Vein endothelial cell (primary cell): ENCODE results near the gene GAGE12G. TPM values are rescaled to one million over a fixed set of nuclear protein-coding genes. Genes with fewer than 3 reads are reported as not detected.

Experiments used
- small RNA-seq: library from RNA; depleted of rRNA; stranded (forward); fragments of <200 nt; gene quantifications from one replicate; pipeline ENCODE3, GENCODE V24; 2012
- total RNA-seq: library from RNA; depleted of rRNA; stranded (reverse); fragments of >200 nt; gene quantifications from 2 replicates; pipeline ENCODE4 v1.2.3, GENCODE V29; 2012

The GAGE12G gene, protein sequence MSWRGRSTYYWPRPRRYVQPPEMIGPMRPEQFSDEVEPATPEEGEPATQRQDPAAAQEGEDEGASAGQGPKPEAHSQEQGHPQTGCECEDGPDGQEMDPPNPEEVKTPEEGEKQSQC
- total RNA-seq = not detected in 2 replicates

DNA sequence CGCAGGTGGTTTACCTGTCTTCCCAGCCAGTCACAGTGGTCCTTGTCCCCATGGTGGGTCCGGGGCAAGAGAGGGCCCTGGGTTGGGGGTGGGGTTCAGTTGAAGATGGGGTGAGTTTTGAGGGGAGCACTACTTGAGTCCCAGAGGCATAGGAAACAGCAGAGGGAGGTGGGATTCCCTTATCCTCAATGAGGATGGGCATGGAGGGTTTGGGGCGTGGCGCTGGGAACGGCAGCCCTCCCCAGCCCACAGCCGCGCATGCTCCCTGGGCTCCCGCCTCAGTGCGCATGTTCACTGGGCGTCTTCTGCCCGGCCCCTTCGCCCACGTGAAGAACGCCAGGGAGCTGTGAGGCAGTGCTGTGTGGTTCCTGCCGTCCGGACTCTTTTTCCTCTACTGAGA is at the start of gene GAGE12G:
Gene GAGE12G (plus strand): TSS at position 301 of the 400 bp plus-strand sequence. CDS start 1,155 bp downstream, outside the sequence.

DNA sequence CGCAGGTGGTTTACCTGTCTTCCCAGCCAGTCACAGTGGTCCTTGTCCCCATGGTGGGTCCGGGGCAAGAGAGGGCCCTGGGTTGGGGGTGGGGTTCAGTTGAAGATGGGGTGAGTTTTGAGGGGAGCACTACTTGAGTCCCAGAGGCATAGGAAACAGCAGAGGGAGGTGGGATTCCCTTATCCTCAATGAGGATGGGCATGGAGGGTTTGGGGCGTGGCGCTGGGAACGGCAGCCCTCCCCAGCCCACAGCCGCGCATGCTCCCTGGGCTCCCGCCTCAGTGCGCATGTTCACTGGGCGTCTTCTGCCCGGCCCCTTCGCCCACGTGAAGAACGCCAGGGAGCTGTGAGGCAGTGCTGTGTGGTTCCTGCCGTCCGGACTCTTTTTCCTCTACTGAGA is 38.3 kb upstream of the GAGE12G start, which contains the start of gene GAGE12C:
Gene GAGE12C (plus strand): TSS at position 301 of the 400 bp plus-strand sequence. CDS start 1,155 bp downstream, outside the sequence.

DNA sequence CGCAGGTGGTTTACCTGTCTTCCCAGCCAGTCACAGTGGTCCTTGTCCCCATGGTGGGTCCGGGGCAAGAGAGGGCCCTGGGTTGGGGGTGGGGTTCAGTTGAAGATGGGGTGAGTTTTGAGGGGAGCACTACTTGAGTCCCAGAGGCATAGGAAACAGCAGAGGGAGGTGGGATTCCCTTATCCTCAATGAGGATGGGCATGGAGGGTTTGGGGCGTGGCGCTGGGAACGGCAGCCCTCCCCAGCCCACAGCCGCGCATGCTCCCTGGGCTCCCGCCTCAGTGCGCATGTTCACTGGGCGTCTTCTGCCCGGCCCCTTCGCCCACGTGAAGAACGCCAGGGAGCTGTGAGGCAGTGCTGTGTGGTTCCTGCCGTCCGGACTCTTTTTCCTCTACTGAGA is 28.8 kb upstream of the GAGE12G start, which contains the start of gene GAGE12D:
Gene GAGE12D (plus strand): TSS at position 301 of the 400 bp plus-strand sequence. CDS start 1,155 bp downstream, outside the sequence.

DNA sequence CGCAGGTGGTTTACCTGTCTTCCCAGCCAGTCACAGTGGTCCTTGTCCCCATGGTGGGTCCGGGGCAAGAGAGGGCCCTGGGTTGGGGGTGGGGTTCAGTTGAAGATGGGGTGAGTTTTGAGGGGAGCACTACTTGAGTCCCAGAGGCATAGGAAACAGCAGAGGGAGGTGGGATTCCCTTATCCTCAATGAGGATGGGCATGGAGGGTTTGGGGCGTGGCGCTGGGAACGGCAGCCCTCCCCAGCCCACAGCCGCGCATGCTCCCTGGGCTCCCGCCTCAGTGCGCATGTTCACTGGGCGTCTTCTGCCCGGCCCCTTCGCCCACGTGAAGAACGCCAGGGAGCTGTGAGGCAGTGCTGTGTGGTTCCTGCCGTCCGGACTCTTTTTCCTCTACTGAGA is 19.2 kb upstream of the GAGE12G start, which contains the start of gene GAGE12E:
Gene GAGE12E (plus strand): TSS at position 301 of the 400 bp plus-strand sequence. CDS start 1,155 bp downstream, outside the sequence.

DNA sequence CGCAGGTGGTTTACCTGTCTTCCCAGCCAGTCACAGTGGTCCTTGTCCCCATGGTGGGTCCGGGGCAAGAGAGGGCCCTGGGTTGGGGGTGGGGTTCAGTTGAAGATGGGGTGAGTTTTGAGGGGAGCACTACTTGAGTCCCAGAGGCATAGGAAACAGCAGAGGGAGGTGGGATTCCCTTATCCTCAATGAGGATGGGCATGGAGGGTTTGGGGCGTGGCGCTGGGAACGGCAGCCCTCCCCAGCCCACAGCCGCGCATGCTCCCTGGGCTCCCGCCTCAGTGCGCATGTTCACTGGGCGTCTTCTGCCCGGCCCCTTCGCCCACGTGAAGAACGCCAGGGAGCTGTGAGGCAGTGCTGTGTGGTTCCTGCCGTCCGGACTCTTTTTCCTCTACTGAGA is 9.7 kb upstream of the GAGE12G start, which contains the start of gene GAGE12F:
Gene GAGE12F (plus strand): TSS at position 301 of the 400 bp plus-strand sequence. CDS start 1,155 bp downstream, outside the sequence.

DNA sequence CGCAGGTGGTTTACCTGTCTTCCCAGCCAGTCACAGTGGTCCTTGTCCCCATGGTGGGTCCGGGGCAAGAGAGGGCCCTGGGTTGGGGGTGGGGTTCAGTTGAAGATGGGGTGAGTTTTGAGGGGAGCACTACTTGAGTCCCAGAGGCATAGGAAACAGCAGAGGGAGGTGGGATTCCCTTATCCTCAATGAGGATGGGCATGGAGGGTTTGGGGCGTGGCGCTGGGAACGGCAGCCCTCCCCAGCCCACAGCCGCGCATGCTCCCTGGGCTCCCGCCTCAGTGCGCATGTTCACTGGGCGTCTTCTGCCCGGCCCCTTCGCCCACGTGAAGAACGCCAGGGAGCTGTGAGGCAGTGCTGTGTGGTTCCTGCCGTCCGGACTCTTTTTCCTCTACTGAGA is 9.4 kb downstream of the GAGE12G start, which contains the start of gene GAGE12H:
Gene GAGE12H (plus strand): TSS at position 301 of the 400 bp plus-strand sequence. CDS start 1,155 bp downstream, outside the sequence.

DNA sequence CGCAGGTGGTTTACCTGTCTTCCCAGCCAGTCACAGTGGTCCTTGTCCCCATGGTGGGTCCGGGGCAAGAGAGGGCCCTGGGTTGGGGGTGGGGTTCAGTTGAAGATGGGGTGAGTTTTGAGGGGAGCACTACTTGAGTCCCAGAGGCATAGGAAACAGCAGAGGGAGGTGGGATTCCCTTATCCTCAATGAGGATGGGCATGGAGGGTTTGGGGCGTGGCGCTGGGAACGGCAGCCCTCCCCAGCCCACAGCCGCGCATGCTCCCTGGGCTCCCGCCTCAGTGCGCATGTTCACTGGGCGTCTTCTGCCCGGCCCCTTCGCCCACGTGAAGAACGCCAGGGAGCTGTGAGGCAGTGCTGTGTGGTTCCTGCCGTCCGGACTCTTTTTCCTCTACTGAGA is 19.0 kb downstream of the GAGE12G start, which contains the start of gene GAGE2A:
Gene GAGE2A (plus strand): TSS at position 301 of the 400 bp plus-strand sequence. CDS start 1,155 bp downstream, outside the sequence.

DNA sequence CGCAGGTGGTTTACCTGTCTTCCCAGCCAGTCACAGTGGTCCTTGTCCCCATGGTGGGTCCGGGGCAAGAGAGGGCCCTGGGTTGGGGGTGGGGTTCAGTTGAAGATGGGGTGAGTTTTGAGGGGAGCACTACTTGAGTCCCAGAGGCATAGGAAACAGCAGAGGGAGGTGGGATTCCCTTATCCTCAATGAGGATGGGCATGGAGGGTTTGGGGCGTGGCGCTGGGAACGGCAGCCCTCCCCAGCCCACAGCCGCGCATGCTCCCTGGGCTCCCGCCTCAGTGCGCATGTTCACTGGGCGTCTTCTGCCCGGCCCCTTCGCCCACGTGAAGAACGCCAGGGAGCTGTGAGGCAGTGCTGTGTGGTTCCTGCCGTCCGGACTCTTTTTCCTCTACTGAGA is 28.5 kb downstream of the GAGE12G start, which contains the start of gene GAGE1:
Gene GAGE1 (plus strand): TSS at position 301 of the 400 bp plus-strand sequence. CDS start 1,155 bp downstream, outside the sequence.

Small RNAs within 50 kb of the gene (small RNA-seq; reads per million reads assigned to genes)
- not detected for gene GAGE12B

Other genes starting within 250 kb of the GAGE12G start
- not detected in 2 replicates for gene GAGE12J, start 248.4 kb upstream of the GAGE12G start, total RNA-seq
- not detected in 2 replicates for gene GAGE13, start 238.8 kb upstream of the GAGE12G start, total RNA-seq
- not detected in 2 replicates for gene GAGE12C, start 38.2 kb upstream of the GAGE12G start, total RNA-seq
- not detected in 2 replicates for gene GAGE12D, start 28.7 kb upstream of the GAGE12G start, total RNA-seq
- gene GAGE12E, start 19.1 kb upstream of the GAGE12G start, total RNA-seq = not detected in 2 replicates
- not detected in 2 replicates for gene GAGE12F, start 9.6 kb upstream of the GAGE12G start, total RNA-seq
- not detected in 2 replicates for gene GAGE12H, start 9.5 kb downstream of the GAGE12G start, total RNA-seq
- gene GAGE2A, start 19.1 kb downstream of the GAGE12G start, total RNA-seq = not detected in 2 replicates
- not detected in 2 replicates for gene GAGE1, start 28.6 kb downstream of the GAGE12G start, total RNA-seq
- not detected in 2 replicates for gene PAGE1, start 125.6 kb downstream of the GAGE12G start, total RNA-seq